Kidney (tissue), 14 donors: ENCODE data around the gene PLA2G6. TPM values are rescaled to one million over a fixed set of nuclear protein-coding genes. Genes with fewer than 3 reads are reported as not detected.

Experiments used
- DNase-seq, 5 donors: peaks; one replicate each; pipeline ENCODE4 v3.0.0-alpha.2; 2013 to 2020
- FAIRE-seq: peaks from 2 replicates; lab custom pipeline; 2012; peaks lifted over from hg19 to GRCh38; lab: Jason Lieb, UNC
- H3K27ac ChIP-seq, 2 donors: one replicate each; pipeline ENCODE4 v1.7.0; 2013; ENCODE audit warnings: low read depth in 2 of 2, low read length in 2 of 2, inconsistent platforms in 1 of 2
- H3K27me3 ChIP-seq: one replicate; pipeline ENCODE4 v1.7.1; 2013; ENCODE audit warnings: low read length, inconsistent platforms; ENCODE audit not compliant: control insufficient read depth, insufficient read depth
- H3K36me3 ChIP-seq, 3 donors: one replicate each; pipeline versions ENCODE4 v1.7.0 to v1.7.1; 2013; ENCODE audit warnings: low read length in 3 of 3, control low read depth in 1 of 3, inconsistent platforms in 1 of 3; ENCODE audit not compliant: insufficient read depth in 3 of 3, control insufficient read depth in 2 of 3
- H3K4me1 ChIP-seq, 3 donors: one replicate each; pipeline versions ENCODE4 v1.7.0 to v1.7.1; 2013; ENCODE audit warnings: low read length in 3 of 3, inconsistent platforms in 1 of 3, low read depth in 1 of 3; ENCODE audit not compliant: control insufficient read depth in 2 of 3, insufficient read depth in 2 of 3
- H3K4me3 ChIP-seq, 3 donors: one replicate each; pipeline versions ENCODE4 v1.7.0 to v1.8.1; 2013; ENCODE audit warnings: low read length in 3 of 3, control low read depth in 1 of 3, inconsistent platforms in 1 of 3
- H3K9ac ChIP-seq, 3 donors: one replicate each; pipeline versions ENCODE4 v1.7.0 to v1.7.1; 2013; ENCODE audit warnings: low read length in 3 of 3, control low read depth in 1 of 3, inconsistent platforms in 1 of 3
- H3K9me3 ChIP-seq, 3 donors: one replicate each; pipeline versions ENCODE4 v1.7.0 to v1.7.1; 2013; ENCODE audit warnings: low read length in 3 of 3, control low read depth in 1 of 3, inconsistent platforms in 1 of 3; ENCODE audit not compliant: control insufficient read depth in 2 of 3, insufficient read depth in 1 of 3
- intact Hi-C: fragments of 100-400 bp; cut with DNase I; formaldehyde crosslinking; loops from one replicate; pipeline ENCODE4 v1.11.1; 2022
- polyA plus RNA-seq: library from polyadenylated mRNA; stranded (reverse); fragments of 350-450 nt; fragmentation: Illumina TruSeq; extraction: RNeasy Lipid Tissue Mini Kit (QIAGEN cat#74804); gene quantifications from one replicate; pipeline ENCODE4 v1.2.3, GENCODE V29; 2014; ENCODE audit warnings: low read depth, low replicate concordance; ENCODE audit not compliant: insufficient read depth
- total RNA-seq: library from RNA; stranded (reverse); fragmentation: NEBNext Ultra II Directional; extraction: Animal tissue kit (Norgen Biotek cat#: 25700); gene quantifications from one replicate; pipeline ENCODE4 v1.2.1, GENCODE V29; 2021
- TF ChIP-seq, protein P1 (sequence below): IDR thresholded peaks from 3 replicates; pipeline ENCODE4 v1.5.1; 2012; ENCODE audit warnings: mild to moderate bottlenecking, moderate library complexity, borderline replicate concordance; ENCODE audit not compliant: insufficient read depth; ENCODE audit errors: extremely low read depth
- donor health status: control.
- donor health status: control.
- donor health status: control.
- donor health status: control.
- donor health status: control.
- donor health status: DM: yes; HTN: yes; CAD: no.
- donor health status: Normal renal cell carcinoma (clear cell type).

The PLA2G6 gene
- total and polyA plus RNA-seq, 2 donors from 2014 or later = 26.6 to 61.6 TPM

DNA sequence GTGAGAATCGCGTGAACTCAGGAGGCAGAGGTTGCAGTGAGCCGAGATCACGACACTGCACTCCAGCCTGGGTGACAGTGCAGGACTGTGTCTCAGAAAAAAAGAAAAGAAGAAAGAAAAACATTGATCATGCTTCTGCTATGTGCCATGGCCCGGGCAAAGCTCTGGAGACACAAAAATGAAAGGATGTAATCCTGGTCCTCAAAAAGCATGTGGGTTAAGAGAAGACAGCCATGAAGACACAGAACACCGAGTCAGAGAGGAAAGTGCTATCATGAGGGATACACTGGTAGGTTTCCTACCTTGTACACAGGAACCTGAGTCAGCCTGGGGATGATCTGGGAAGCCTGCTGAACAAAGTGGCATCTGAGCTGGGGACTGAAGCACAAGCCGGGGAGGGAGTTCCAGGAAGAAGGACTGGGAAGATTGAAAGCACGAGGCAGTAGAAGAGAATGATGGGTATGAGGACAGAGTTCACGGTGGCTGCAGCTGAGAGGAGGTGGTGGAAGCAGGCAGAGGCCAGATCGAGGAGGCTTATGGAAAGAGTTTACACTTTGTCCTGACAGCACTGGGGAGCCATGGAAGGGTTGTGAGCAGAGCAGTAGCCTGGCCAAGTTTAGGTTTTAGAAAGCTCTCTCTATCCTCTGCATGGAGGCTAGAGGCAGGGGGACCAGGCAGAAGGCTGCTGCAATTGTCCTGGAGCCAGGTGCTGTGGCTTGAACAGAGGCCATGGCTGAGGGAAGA is 10.3 kb upstream of the PLA2G6 start:
- TF ChIP-seq, protein P1, sequence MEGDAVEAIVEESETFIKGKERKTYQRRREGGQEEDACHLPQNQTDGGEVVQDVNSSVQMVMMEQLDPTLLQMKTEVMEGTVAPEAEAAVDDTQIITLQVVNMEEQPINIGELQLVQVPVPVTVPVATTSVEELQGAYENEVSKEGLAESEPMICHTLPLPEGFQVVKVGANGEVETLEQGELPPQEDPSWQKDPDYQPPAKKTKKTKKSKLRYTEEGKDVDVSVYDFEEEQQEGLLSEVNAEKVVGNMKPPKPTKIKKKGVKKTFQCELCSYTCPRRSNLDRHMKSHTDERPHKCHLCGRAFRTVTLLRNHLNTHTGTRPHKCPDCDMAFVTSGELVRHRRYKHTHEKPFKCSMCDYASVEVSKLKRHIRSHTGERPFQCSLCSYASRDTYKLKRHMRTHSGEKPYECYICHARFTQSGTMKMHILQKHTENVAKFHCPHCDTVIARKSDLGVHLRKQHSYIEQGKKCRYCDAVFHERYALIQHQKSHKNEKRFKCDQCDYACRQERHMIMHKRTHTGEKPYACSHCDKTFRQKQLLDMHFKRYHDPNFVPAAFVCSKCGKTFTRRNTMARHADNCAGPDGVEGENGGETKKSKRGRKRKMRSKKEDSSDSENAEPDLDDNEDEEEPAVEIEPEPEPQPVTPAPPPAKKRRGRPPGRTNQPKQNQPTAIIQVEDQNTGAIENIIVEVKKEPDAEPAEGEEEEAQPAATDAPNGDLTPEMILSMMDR = no peak

DNA sequence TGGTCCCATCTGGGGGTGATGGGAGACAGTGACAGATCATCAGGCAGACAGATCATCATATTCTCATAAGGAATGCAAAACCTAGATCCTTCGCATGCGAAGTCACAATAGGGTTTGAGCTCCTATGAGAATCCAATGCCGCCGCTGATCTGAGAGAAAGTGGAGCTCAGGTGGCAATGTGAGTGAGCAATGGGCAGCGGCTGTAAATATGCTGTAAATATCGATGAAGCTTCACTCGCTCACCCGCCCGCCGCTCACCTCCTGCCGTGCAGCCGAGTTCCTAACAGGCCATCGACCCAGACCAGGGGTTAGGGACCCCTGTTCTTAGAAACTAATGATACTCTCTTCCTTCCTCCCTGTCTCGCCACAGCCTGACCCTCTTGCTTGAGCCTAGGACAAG is 9.4 kb upstream of the PLA2G6 start:
- no peak overlapping the region for H3K9ac ChIP-seq
- intact Hi-C loops = no loop called here
- FAIRE-seq = no peak
- no peak for DNase-seq
- H3K27ac ChIP-seq = no peak overlapping the region
- H3K4me1 ChIP-seq = peaks cover 0 to 4% (median 2%) of the 10 kb centered on the region in 3 donors
- no peaks in the 10 kb centered on the region for H3K36me3 ChIP-seq
- H3K27me3 ChIP-seq = no peaks in the 10 kb centered on the region
- TF ChIP-seq, protein P1 = no peak
- no peak overlapping the region for H3K4me3 ChIP-seq
- no peaks in the 10 kb centered on the region for H3K9me3 ChIP-seq

More for the DNA sequence above, 10.3 kb upstream of the PLA2G6 start:
- H3K9me3 ChIP-seq = no peaks in the 10 kb centered on the region
- H3K4me1 ChIP-seq = peaks cover 0 to 4% (median 2%) of the 10 kb centered on the region in 3 donors
- FAIRE-seq = no peak
- DNase-seq = no peak
- H3K27ac ChIP-seq = no peak overlapping the region
- no peak overlapping the region for H3K4me3 ChIP-seq
- H3K36me3 ChIP-seq = no peaks in the 10 kb centered on the region
- H3K9ac ChIP-seq = no peak overlapping the region
- intact Hi-C loops = no loop called here
- no peaks in the 10 kb centered on the region for H3K27me3 ChIP-seq

- Histone ChIP-seq H3K4me3 (no peak overlapping the region), H3K9ac (no peak overlapping the region), H3K9me3 (no peaks in the 10 kb centered on the region), H3K4me1 (peaks cover 0 to 4% (median 2%) of the 10 kb centered on the region in 3 donors), H3K27ac (no peak overlapping the region), H3K27me3 (no peaks in the 10 kb centered on the region), H3K36me3 (no peaks in the 10 kb centered on the region)
- FAIRE-seq (no peak), DNase-seq (no peak)
- intact Hi-C loops = no loop called here
- TF ChIP-seq, protein P1 = no peak
Observed at GRCh38 chr22:38190581-38190980, 9.0 kb upstream of the PLA2G6 start.
